HG03108 (cell line): Measurements from ENCODE around the gene STXBP3.

Experiments
- ATAC-seq: cut with Tn5 transposase; IDR thresholded peaks from one replicate; pipeline ENCODE4 v1.9.1; 2021; ENCODE audit warnings: moderate library complexity; ENCODE audit not compliant: unreplicated experiment

STXBP3 gene

DNA sequence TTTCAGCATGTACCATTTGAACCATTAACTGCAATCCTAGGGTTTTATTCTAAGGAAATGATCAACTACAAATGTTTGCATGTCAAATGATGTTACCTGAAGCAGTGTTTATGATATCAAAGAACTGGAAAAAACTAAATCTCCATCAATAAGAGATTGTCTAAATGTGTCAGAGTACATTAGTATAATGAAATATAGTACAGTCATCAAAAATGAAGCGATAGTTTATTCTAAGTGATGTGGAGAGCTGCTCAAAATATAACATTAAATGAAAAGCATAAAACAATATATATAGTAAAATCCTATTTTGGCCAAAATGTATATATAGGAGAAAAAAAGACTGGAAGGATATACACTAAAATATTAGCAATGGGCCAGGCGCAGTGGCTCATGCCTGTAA lies 86.5 kb downstream of the STXBP3 start:
- no peak for ATAC-seq

DNA sequence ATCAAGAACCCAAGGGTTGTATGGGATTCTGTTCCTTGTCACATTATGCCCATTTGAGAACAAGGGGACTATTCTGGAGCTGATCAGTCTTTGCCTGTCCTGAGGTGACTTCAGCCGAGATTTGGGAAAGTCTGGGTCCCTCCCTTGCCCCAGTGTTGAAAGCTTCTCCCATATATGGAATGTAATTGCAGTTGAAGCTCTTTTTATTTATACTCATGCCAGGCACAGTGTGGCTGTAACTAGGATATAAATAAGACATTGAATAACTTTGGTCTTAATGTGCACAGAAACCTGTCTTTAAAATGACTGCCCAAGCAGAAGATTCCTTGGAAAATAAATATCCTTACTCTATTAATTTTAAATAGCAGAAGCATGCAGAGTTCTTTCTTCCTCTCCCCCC lies 95.2 kb downstream of the STXBP3 start:
- no peak for ATAC-seq

DNA sequence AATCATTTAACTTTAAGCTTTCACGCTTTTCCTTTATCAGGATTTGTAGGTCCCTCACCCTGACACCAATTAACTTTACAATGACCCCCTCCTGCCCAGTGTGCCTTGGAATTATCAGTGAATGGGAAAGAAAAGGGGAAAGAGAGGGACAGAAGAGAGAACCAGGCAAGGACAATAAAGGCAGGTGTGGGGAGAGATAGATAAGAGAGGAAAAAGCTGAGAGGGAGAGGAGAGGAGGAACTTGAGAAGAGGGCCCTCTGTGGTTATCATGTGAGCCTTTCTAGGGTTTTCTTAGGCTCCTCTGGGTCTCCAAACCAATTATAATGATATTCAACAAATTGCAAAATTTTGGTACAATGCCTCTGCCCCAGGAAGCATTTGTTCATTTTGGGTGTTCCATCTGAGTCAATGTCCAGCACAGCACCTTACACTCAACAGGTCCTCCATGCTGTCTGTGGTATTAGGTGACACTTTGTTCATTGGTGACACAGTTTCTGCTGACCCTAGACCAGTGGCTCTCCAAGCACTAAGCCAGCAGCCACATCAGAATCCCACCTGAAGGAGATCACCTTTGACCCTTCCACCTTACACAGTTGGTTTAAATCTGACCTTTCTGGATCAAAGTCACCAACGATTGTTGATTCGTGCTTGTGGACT lies 96.2 kb downstream of the STXBP3 start:
- no peak for ATAC-seq

DNA sequence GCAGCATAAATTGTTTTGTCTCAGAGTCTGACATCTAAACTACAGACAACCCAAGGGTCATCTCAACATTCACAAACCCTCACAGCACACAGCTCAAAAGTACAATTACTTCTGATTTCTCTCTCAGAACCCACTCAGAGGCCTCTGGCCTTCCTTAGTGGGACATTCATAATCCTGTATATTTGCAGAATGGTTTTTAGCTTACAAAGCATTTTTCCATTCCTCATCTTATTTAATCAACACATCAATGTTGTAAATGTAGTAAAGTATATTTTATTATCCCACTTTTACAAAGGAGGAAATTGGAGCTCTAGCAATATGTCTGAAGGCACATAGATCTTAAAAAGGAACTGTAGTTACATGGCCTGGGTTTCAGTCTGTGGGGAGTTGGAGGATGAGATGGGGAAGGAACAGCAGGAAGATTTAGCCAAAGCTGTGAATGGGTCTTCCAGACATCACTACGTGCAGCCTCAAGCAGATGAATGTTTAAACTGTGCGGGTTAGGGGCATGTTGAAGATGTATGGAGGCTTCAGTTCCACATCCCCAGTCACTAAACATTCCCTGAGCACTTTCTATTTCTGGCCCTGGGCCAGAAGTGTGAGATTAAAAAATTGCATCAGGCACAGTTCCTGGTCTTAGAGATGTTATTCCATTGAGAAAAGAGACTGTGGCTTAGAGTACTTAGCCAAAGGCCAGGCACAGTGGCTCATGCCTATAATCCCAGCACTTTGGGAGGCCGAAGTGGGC lies 97.1 kb downstream of the STXBP3 start:
- ATAC-seq = no peak

DNA sequence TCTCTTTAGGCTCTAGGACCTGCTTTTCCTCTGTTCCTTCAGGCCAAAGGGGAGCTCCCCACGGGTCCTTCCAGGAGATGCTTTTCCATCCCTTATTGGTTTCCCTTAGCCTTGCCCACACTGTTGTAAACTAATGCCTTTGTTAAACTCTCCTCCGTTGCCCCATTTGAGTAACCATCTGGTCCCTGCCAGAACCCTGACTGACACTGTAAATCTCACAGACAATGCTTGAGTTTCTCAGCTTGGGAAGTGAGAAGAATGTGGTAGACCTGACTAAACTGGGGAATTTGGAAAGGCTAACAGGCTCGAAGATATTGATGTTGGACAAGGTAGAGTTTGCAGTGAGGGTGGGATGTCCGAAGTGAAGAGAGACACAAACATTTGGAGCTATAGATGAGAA lies 99.0 kb downstream of the STXBP3 start:
- no peak for ATAC-seq

DNA sequence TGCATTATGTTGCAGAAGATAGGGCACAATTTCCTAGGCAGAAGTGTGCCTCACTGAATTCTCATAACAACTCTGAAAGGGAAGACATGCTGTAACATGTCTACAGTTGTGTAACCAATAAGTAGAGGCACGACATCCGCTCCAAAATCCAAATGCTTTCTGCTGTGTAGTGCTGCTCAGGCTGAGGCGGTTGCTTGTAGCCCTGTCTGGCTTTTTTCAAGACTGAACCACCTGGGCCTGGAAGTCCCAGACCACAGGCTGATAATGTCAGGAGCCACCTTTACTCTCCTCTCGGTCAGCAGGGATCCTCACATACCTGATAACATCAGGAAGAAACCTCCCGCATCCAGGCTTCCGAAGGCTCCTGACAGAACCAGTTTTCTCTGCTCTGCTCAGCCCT lies 99.5 kb downstream of the STXBP3 start:
- no peak for ATAC-seq

DNA sequence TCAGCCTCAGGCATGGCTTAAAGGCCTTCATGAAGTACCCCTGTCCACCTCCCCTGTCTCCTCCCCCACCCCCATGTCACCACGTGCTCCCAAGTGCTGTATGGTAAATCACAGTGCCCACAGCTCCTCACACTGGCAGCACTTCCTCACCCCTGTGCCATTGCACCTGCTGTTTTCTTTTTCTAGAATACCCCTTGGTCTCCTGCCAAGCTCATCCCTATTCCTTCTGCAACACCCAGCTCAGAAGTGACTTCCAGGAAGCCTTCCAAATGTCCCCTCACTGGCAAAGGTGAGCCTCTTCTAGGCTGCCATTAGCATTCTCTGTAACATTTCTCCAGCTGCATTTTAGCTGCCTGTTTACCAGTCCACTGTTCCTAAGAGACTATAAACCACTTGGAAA lies 101.0 kb downstream of the STXBP3 start:
- no peak for ATAC-seq

DNA sequence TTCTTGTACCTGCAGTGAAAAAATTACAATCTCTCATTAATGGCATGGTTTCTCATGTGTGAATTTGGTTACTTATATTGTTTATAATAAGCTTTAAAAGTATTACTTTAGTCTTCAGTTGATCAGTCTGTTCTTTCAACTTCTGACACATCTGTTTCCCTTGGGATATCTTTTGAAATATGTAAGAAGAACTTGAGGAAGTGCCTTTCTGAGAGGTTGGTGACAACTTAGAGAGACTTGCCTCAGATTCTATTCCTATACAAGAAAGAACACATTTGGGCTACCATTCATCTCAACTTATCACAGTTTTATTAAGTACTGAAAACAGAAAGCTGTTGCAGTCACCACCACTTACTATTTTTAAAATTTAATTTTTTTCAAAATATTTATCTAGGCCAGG lies 102.3 kb downstream of the STXBP3 start:
- no peak for ATAC-seq

DNA sequence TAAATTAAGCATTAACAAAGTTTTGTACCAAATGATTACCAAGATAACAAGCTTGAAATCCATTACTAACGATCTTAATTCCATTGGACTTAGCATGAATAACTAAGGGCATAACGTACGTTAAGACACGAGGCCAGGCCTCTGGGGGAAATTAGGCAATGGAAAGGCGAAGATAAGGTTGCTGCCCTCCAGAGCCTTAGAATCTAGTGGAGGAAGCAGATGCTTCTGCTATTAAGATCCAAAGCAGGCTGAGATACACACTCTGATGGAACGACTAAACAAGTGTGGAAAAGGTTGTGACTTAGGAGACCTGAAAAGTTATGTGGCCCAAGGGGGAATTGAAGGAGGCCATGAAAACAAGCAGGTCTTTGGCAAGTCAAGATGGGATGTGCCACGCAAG lies 104.5 kb downstream of the STXBP3 start:
- no peak for ATAC-seq

DNA sequence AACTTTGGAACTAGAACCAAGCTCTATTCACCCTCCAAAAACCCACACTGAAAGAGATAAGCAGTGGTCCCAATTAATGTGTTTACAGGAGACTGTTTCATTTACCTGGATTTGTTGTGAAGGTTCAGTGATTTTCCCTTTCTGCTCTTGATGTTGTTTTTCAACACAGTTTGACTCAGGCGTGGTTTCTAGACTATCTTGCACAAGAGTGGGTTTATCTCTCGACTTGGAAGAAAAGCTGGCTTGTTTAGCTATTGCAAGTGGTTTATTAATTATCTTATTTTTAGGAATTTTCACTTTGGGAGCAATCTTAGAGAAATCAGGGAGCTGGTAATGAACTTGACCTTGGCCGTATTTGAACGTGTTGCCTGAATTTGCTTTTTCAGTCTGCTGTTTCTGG lies 105.1 kb downstream of the STXBP3 start:
- ATAC-seq = no peak

DNA sequence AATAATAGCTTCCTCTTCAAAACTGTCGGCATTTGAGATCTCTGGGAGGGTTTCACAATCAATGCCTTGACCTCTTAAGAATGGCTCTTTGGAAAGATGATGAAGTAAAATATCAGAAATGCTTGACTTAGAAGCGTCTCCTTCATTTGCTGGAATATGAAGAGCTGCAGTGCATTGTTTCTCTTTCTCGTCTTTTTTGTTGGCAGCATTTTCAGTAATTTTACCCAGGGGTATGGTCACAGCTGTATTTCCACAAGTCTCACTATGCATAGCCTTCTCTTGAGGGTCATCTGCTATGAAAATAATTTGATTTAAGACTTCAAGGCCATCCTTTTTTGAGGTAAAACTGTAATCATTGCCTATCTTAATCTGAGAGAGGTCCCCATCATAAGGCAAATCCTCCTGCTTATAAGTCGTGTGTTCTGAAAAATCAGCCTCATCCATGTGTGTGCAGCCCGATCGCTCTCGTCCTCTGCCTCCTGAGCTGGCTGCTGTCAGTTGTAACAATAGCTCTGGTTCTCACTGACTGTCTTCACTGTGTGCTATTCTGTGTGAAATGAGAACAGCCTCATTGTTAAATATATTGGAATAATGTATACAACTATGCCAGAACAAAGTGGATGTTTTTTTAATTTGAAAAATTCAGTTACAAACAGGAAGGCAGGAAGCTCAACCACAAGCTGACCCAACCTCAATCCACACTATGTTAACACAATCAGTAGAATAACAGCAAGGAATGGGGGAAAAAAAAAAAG lies 105.9 kb downstream of the STXBP3 start:
- ATAC-seq = no peak

DNA sequence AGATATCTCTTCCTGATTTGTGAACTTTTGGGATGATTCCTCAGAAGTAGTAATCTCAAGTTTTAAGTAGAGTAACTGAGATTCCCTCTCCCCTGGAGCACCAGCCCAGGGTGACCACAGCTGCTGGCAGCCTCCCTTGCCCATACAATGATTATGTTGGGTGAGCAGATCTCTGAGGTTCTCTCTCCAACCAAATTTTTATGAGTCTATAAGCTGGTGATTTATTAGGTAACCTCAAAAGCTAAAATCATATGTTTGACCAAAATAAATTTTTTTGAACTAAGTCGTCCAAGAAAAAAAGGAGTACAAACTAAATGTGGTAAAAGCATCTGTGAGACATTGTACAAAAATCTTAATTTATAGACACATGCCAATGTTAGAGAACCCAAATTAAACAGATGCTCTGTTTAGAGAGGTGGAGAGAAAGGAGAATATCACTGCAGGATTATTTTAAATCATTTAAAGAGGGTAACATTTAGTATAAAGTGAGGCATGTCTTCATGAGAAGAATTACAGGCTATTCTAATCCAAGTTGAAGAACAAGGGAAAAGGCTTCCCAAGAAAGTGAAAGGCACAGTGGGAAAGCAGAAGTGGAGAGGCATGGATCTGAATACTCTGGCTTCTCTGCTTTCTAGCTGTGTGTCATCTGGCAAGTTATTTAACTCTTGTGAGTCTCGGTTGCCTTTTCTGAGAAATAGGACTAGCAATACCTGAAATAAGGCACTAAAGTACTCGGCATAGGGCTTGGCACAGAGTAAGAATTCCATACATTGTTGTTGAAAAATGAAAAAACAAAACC lies 107.9 kb downstream of the STXBP3 start:
- no peak for ATAC-seq

DNA sequence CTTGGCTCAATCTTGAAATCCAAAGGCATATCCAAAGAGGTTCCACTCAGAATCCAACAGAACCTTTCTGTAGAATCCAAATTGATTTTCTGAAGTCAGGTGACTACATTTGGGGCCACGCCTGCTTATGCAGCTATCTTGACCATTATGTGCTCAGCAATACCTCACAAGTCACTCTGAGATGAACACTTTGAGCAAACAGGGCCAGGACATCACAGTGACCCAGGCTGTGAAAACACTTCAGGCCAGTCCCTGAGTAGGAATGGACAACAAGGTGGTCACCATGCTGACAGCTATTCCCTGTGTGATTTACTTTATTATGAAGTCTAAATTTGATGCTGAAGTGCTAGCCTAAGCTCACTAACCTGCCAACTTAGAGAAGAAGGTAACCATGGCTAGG lies 110.5 kb downstream of the STXBP3 start, which contains the start of gene AKNAD1:
Gene AKNAD1 (minus strand): TSS at position 101 of the 400 bp plus-strand sequence. CDS start 4,430 bp downstream, outside the sequence.
- no peak for ATAC-seq

DNA sequence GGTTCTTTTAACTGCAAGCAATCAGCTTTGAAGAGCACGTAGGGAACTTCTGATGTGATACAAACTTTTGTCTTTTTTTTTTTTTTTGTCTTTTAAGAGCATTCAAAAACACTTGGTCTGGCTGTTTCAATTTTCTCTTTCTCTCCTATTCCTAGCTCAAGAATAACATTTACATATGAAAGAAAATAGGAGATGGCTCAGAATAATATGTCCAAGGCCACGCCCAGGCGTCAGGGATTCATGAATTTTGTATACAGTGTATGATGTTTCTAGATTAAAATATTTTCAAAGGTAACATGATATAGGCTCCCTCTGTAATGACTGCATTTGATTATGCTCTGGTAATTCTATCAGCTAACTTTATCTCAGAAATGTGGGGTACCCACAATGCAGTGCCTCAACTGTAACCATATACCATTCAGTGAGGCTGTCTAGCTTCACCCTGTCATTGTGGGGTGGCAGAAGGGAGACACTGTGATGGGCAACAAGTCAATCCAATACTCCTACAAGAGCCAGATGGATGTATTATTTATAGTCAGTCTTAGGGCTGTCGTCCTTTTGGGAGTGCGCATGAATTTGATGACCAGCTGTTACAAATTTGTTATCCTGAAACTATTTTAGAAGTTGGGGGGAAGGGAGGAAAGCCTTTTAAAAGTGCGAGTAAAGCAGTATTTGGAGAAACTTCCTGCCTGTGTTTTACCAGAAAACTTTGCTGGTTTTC lies 111.9 kb downstream of the STXBP3 start:
- no peak for ATAC-seq
